ENCODE data around the gene TMCC1. TPM values are rescaled to one million over a fixed set of nuclear protein-coding genes. Genes with fewer than 3 reads are reported as not detected.

Gene TMCC1
- total and polyA plus RNA-seq, 12 donors, result 5.3 to 36.0 (median 27.2) TPM

- no peak for ATAC-seq
- Histone ChIP-seq H3K4me1 (peaks cover 0 to 5% (median 0%) of the 10 kb centered on the region in 9 donors), H3K4me3 (no peak overlapping the region), H3K27me3 (peaks cover 0 to 5% (median 0%) of the 10 kb centered on the region in 7 donors), H3K36me3 (no peaks in the 10 kb centered on the region), H3K9me3 (peaks cover 0 to 33% (median 14%) of the 10 kb centered on the region in 11 donors), H3K27ac (no peak overlapping the region)
- 83 to 86% methylated on average over 4 of the region's 4 CpGs for WGBS, 2 donors
- intact Hi-C loops (cut with DNase I), result loop anchor here (2.0 to 10.0 kb wide), 12 partner anchors 99 to 549 kb away; no protein-coding TSS in a partner anchor
- no peak for TF ChIP-seq CTCF (IDR thresholded peaks at IDR 0.05)
- no peak for DNase-seq
Measured at GRCh38 chr3:129933471-129933870, 40.0 kb upstream of the TMCC1 start.

GRCh38 chr3:129929383-129929782 lies 35.9 kb upstream of the TMCC1 start:
- 75 to 81% methylated on average over 1 of the region's 1 CpG for WGBS, 2 donors
- ATAC-seq (no peak), DNase-seq (no peak)
- no peak overlapping the region for H3K27ac ChIP-seq
- peaks cover 0 to 7% (median 5%) of the 10 kb centered on the region in 7 donors for H3K27me3 ChIP-seq
- peaks cover 0 to 40% (median 15%) of the 10 kb centered on the region in 11 donors for H3K9me3 ChIP-seq
- intact Hi-C loops (cut with DNase I), result loop anchor here in 1 of 10 donors (10.0 kb wide), 1 partner anchor 295 kb away; no protein-coding TSS in a partner anchor
- peaks cover 0 to 3% (median 0%) of the 10 kb centered on the region in 9 donors for H3K4me1 ChIP-seq
- H3K36me3 ChIP-seq, result no peaks in the 10 kb centered on the region
- no peak for TF ChIP-seq CTCF (IDR thresholded peaks at IDR 0.05)
- H3K4me3 ChIP-seq, result no peak overlapping the region

- Histone ChIP-seq H3K27ac (no peak overlapping the region), H3K4me1 (no peaks in the 10 kb centered on the region), H3K27me3 (peaks cover 0 to 7% (median 0%) of the 10 kb centered on the region in 7 donors), H3K9me3 (peaks cover 0 to 55% (median 19%) of the 10 kb centered on the region in 11 donors), H3K4me3 (no peak overlapping the region), H3K36me3 (no peaks in the 10 kb centered on the region)
- intact Hi-C loops (cut with DNase I), result loop anchor here in 1 of 10 donors (10.0 kb wide), 1 partner anchor 292 kb away; no protein-coding TSS in a partner anchor
- no peak for DNase-seq
- WGBS, 2 donors, result 60 to 66% methylated on average over 5 of the region's 5 CpGs
- no peak for ATAC-seq
- TF ChIP-seq CTCF (IDR thresholded peaks at IDR 0.05), result no peak
Measured at GRCh38 chr3:129927072-129927471, 33.6 kb upstream of the TMCC1 start.

DNA sequence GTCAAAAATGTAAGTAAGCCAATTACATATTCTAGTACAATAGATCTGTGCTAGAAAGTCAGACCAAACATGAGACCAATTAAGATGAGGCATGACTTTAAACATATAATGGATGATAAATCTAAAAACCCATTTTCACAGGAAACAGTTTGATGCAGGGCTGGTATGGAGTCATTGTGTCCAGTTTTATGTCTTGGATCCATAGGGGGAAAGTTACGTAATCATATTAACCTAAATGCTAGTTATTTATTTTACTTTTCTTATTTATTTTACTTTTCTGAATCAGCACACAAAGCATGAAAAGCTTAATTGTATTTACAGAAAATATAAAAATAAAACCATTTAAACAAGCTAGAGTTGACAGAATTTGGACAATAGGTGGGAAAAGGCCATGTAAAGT lies 26.3 kb upstream of the TMCC1 start:
- no peak for DNase-seq

More for the DNA sequence above, 26.3 kb upstream of the TMCC1 start:
- H3K9me3 ChIP-seq, result peaks cover 0 to 64% (median 32%) of the 10 kb centered on the region in 11 donors
- intact Hi-C loops (cut with DNase I), result loop anchor here in 1 of 10 donors (10.0 kb wide), 1 partner anchor 285 kb away; no protein-coding TSS in a partner anchor
- no peaks in the 10 kb centered on the region for H3K36me3 ChIP-seq
- H3K4me1 ChIP-seq, result no peaks in the 10 kb centered on the region
- ATAC-seq, result no peak
- no peak overlapping the region for H3K4me3 ChIP-seq
- no peak for TF ChIP-seq CTCF (IDR thresholded peaks at IDR 0.05)
- 96 to 97% methylated on average over 1 of the region's 1 CpG for WGBS, 2 donors
- H3K27ac ChIP-seq, result no peak overlapping the region
- no peaks in the 10 kb centered on the region for H3K27me3 ChIP-seq
